ENCODE results near the gene DIAPH2.

GRCh38 chrX:97006167-97006566 is 321.5 kb downstream of the DIAPH2 start:
- TF ChIP-seq CTCF (IDR thresholded peaks at IDR 0.05) (no peak), EZH2 (IDR thresholded peaks at IDR 0.05; ENCODE audit: borderline replicate concordance, insufficient read depth, low read depth, low read length, poor library complexity, severe bottlenecking) (no peak)

All from B cell (primary cell).